HG02973 (cell line): ENCODE measurements around the gene LRRC39.

ENCODE experiments used
- ATAC-seq: cut with Tn5 transposase; IDR thresholded peaks from one replicate; pipeline ENCODE4 v1.9.1; 2021; ENCODE audit warnings: moderate library complexity; ENCODE audit not compliant: unreplicated experiment

The LRRC39 gene

DNA sequence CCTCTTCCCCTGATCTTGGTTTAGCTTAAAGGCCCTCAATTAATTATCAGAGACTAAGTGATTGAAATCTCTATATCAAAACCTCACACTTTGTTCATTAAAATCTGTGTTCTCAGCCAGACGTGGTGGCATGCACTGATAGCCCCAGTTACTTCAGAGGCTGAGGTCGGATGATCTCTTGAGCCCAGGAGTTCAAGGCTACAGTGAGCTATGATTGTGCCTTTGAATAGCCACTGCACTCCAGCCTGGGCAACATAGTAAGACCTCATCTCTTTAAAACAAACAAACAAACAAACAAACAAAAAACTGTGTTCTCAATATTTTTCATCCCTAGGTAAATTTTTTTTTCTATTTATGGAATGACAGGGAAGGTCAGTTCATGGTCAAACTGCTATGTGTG lies 26.4 kb downstream of the LRRC39 start:
- no peak for ATAC-seq

DNA sequence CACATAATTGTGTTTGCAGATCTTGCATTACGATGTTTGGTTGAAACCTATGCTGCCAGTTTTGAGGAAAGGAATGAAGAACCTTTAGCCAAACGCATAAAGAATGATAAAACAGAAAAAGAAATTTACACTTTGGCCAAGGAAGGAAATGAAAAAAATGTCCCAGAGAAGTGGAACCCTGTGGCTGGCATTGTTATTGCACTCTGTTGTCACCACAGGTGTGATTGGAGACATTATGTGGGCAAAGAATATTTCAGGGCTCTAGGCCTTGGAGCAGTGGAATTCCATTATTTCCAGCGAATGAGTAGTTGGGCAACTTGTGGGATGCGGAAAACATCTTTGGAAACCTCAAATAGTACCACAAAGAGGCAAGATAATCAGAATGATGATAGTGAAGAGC lies 30.2 kb downstream of the LRRC39 start:
- no peak for ATAC-seq

DNA sequence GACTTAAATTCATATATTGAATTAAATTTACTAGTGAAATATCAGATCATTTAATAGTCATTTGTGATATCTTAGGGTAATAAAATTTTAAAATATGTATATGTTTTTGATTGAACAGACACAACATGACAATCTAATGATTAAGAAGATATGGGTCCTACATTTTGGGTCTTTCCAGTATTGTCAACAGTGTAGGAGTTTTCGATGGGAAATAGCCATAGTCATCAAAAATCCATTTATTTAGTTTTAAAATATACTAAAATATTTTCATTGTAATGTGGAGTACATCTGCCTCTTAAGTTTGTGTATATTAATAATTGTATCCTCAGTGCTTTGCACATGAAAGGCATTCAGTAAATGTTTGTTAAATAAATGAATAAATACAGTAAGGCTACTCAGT lies 31.1 kb downstream of the LRRC39 start:
- ATAC-seq: no peak

DNA sequence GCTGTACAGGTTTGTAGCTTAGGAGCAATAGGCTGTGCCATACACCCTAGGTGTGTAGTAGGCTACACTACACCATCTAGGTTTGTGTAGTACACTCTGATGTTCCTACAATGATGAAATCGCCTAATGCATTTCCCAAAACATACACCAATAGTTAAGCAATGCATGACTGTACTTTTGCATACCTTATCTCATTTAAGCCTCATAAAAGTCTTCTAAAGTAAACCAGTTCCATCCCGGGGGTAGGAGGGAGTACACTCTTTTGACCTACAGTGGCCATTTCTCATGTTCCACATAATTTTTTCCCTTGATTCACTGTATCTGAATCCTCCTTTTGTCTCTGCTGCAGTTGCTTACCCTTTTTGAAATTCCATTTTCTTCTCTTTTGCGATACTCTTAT lies 32.9 kb downstream of the LRRC39 start:
- ATAC-seq: no peak

DNA sequence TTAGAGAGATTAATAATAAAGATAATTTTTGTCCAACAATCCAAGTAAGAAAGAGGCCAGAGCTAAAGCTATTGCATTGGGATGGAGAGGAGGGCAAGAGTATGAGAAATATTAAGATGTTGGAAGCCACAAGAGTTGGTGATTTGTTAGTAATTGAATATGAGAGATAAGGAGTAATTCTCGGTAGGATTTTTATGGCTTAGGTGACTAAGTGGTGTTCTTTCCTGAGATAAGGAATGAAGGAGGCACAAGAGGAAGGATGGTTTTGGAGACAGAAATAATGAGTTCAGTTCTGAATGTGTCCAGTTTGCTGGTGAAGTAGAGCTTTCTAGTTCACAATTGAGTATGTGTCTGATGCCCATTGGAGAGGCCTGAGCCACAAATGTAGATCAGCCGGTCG lies 35.7 kb downstream of the LRRC39 start:
- ATAC-seq: no peak

DNA sequence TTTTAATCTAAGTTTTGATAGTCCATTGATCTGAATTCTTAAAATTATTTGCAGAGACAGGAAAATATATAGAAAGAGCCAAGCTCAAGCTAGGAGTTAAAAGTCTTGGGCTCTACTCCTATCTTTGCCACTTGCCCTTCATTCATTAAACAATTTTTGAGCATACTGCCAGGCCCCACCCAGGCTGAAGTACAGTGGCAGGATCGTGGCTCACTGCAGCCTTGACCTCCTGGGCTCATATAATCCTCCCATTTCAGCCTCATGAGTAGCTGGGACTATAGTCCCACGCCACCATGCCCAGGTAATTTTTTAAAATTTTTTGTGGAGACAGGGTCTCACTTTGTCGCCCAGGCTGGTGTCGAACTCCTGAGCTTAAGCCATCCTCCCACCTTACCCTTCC lies 36.9 kb downstream of the LRRC39 start:
- no peak for ATAC-seq

DNA sequence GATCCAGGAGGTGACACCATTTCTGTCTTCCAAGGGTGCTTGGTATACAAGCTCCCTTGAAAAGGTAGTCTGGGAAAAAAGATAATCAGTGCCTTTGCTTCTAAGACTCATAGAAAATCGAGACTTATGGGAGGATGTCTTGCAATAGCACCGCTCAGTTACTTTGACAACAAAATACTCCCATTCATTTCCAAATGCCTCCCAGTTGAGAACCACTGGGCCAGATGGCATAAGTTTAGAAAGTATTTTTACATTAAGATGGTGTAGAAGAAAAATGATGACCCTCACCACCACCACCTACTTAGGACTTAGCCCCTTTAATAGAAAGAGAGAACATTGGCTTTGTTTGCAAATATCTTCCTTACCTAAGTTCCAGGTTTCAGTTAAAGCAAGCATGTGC lies 40.5 kb downstream of the LRRC39 start:
- no peak for ATAC-seq

DNA sequence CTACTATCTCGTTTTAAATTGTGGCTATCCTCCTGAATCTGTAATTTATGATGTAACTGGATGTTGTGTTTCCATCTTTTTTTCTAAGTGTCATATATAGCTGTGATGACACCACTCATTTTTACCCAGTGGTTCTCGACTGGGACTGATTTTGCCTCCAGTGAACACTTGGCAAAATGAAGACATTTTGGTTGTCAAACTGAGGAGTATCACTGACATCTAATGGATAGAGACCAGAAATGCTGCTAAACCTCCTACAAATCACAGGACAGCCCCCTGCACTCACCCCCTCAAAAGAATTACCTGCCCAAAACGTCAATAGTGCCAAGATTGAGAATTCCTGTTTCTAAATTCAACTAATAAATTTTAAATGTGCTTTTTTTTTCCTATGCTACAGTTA lies 43.2 kb downstream of the LRRC39 start:
- ATAC-seq: no peak

DNA sequence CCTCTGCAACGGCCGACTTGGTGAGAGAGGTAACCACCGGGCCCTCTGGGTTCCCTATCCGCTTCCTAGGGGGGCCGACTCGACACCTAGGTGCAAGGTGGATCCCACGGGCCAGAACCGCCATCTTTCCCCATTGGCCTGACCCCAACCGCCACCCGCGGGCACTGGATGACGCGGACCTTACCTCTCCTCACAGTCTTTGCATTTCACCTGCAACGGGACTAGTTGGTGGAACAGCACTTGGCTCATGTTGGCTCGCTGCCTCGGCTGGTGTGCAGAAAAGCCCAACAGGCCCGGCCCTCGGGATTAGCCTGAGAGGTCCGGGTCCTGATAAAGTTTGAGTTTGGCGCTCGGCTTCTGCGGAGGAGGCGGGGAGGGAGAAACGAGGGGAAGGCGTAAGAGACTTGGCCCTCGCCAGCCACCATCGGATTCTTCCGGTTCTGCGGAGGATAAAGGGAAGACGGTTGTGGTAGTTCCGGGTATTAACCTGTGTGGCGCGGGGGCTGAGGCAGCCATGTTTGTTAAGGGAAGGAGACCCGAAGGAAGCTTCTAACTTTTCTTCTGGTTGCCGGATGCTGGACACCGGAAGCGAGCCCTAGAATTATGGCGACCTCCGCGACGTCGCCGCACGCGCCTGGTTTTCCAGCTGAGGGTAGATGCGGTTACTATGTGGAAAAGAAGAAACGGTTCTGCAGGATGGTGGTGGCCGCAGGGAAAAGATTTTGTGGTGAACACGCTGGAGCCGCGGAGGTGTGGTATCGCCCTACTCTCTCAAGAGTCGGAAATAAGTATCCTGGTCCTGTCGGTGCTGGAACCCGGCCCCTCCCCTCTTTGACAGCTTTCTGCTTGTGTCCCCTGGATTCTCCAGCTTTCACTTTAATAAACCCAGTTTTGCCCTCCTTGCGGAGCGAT lies 45.2 kb downstream of the LRRC39 start, which contains the start of the genes SASS6 and TRMT13:
Gene SASS6, minus strand, starts transcription at position 365 of the 912 bp plus-strand sequence. Its CDS starts 116 bp downstream, at position 249.
Gene TRMT13, plus strand, starts transcription at position 598 of the 912 bp plus-strand sequence. Its CDS starts 6 bp downstream, at position 604.
- ATAC-seq: peak; percentile 80

DNA sequence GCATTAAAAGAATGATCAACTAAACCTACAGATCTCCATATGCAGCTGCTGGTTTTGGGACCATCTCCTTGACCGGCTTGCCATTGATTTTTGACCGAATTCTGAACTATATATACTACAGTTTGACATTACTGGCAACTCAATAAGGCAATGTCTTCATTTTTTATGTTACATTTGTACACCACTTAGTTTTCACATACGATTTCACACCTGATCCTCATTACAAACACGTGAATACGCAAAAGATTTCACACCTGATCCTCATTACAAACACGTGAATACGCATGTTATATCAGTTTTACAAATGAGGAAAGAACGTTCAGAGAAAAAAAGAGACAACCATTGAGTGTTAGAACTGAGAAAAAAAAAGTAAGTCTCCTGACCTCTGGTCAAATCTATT lies 46.4 kb downstream of the LRRC39 start:
- no peak for ATAC-seq

DNA sequence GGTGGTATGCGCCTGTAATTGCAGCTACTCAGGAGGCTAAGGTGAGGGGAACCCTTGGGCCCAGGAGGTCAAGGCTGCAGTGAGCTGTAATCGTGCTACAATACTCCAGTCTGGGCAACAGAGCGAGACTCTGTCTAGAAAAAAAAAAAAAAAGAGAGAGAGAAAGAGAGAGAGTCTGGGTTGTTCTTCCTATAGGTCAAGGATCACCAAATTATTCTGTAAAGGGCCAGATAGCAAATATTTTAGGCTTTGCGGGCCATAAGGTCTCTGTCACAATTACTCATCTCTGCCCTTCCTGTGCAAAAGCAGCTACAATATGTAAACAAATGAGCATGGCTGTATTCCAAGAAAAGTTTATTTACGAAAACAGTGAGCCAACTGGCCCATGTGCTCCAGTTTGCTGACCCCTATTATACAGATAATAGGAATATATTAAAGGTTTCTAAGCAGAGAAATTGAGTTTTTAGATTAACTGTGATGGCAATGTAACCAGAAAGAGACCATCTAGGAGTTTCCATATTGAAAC lies 47.4 kb downstream of the LRRC39 start:
- ATAC-seq: no peak

DNA sequence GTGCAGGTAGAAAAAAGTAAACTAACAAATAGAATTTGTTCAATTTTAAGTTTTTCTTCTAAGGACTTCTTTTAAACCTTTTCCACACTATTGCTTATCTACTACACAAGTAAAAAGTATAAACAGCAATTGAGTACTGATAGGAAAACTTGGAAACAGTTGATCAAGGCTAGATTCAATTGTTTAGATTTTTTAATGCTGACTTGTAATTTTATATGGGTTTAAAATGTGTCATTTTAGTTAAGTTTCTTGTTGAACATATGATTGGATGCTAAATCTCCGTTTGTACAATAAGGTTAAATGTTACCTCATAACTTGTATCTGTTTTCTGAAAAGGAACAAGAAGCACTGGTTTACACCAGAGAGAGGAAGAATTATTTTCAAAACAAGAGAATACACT lies 50.8 kb downstream of the LRRC39 start:
- no peak for ATAC-seq

DNA sequence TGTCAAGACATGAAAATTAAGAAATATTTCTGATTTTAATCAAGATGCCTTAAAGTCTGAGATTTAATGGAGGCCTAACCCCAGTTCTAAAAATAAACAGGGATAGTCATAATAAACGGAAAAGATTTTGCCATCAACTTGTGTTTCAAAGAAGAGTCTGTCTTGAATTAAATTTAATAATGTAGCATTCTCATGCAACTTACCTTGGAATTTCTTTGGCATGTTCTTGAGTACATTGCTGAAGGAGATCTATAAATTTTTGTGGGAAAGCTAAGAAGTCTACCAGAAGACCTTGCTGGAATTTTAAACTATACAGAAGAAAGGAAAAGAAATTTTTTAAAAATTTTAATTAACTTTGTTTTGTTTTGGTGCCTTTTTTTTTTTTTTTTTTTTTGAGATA lies 55.9 kb downstream of the LRRC39 start:
- no peak for ATAC-seq

DNA sequence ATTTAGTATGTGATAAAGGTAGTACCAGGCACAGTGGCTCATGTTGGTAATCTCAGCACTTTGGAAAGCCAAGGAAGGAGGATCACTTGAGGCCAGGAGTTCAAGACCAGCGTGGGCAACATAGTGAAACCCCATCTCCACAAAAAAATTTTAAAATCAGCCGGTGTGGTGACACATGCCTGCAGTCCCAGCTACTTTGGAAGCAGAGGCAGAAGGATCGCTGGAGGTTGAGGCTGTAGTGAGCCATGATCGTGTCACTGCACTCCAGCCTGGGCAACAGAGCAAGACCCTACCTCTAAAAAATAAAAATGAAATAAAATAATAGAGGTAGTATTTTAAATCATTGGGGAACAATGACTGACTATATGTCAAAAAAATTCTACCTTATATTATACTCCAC lies 62.5 kb downstream of the LRRC39 start:
- ATAC-seq: no peak

DNA sequence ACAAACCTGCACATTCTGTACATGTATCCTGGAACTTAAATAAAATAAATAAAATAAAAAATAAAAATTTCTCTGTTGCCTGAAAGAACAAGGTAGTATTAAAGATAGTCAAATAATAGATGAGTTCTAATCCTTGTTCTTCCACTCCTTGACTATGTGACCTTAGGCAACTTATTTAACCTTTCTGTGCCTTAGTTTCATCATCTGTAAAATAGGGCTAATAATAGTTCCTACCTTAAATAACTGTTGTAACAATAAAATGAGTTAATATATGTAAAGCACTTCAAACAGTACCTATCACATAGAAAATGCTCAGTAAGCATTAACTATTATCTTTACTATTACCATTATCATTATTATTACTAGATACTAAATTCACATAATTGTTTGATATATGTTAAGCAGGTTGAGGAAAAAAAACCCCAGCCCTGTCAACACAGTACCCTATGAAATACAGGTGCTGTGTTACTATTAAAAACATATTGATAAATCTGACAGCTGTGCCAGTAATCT lies 68.4 kb downstream of the LRRC39 start:
- ATAC-seq: no peak

DNA sequence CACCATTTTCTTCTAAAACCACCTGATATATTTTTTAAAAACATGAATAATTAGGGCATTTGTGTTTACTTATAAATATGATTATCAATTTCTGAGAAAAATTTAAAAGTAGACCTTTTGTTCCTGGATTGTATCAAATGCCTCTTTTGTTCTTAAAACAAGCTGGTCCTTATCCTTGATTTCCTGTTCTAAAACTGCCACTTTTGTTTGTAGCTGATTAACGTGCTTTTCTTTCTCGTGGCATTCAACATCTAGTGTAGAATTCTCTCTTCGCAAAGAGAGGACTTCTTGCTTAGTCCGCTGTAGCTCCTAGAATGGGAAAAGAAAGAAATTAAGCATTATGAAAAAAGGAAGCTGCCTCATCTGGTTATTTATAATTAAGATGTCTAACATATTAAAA lies 70.4 kb downstream of the LRRC39 start:
- no peak for ATAC-seq

DNA sequence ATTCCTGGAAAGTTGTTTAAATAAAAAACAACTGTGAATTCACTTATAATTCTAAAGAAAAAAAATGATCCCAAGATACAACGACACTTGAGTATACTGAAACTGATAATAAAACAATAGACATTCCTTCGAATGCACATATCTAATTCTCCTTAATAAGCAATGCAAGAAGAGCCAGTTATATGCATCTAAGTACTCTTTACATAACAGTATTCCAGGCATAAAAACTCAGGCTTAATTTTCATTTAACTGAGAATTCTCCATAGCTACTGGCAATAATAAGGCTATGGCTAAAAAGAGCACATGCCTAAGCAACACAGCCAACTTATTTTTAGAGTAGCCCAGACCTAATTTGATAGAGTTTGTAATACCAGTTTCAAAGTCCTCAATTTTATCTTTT lies 76.5 kb downstream of the LRRC39 start:
- no peak for ATAC-seq

DNA sequence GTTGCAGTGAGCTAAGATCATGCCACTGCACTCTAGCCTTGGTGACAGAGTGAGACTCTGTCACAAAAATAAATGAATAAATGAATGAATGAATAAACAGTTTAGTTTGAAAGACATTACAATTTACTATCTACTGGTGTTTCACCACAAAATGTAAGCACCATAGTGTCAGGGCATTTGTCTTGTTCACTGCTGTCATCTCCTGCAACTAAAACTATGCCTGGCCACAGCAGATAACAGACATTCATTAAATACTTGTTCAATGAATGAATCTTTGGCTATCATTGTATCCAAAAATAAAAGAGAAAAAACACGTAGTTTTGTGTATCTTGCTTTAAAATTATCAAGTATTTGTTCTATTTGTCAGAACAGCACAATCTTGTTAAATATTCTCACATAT lies 77.9 kb downstream of the LRRC39 start:
- no peak for ATAC-seq
